H1 (cell line): ENCODE data around the gene ACTA2. TPM values are rescaled to one million over a fixed set of nuclear protein-coding genes. Genes with fewer than 3 reads are reported as not detected.

ENCODE experiments used
- CTCF ChIA-PET: fragments of 300-600 bp; sonication (Branson Sonifier 250); formaldehyde crosslinking; loops from one replicate; lab custom pipeline; 2021; ENCODE audit not compliant: partially characterized antibody; lab: Charles Lee
- POLR2A ChIA-PET: fragments of 300-600 bp; sonication (Branson Sonifier 250); formaldehyde crosslinking; loops from one replicate; lab custom pipeline; 2021; ENCODE audit warnings: inconsistent platforms; ENCODE audit not compliant: partially characterized antibody; lab: Charles Lee
- DNase-seq, 2 experiments: peaks; one replicate each; pipeline versions ENCODE4 v3.0.0 to v3.0.0-alpha.2; 2010 to 2022; ENCODE audit warnings: low spot score in 2 of 2, low read depth in 1 of 2, mixed read lengths in 1 of 2
- FAIRE-seq: peaks from 2 replicates; lab custom pipeline; 2011; peaks lifted over from hg19 to GRCh38; lab: Jason Lieb, UNC
- H2AFZ ChIP-seq: 2 replicates; pipeline ENCODE4 v1.8.1; 2012; ENCODE audit warnings: low read length, inconsistent platforms
- H2AK5ac ChIP-seq: 2 replicates; pipeline ENCODE4 v1.6.1; 2013; ENCODE audit warnings: low read depth, low read length
- H2BK120ac ChIP-seq: replicated peaks from 2 replicates; pipeline ENCODE3; 2013; ENCODE audit warnings: low read depth, low read length, inconsistent platforms
- H2BK12ac ChIP-seq: 2 replicates; pipeline ENCODE4 v1.6.1; 2013; ENCODE audit warnings: low read depth, low read length
- H2BK15ac ChIP-seq: 2 replicates; pipeline ENCODE4 v1.6.1; 2013; ENCODE audit warnings: low read length
- H2BK20ac ChIP-seq: 2 replicates; pipeline ENCODE4 v1.6.1; 2013; ENCODE audit warnings: low read length
- H2BK5ac ChIP-seq: 2 replicates; pipeline ENCODE4 v1.6.1; 2013; ENCODE audit warnings: low read depth, low read length
- H3K14ac ChIP-seq: 2 replicates; pipeline ENCODE4 v1.6.1; 2013; ENCODE audit warnings: inconsistent platforms; ENCODE audit not compliant: insufficient read length
- H3K18ac ChIP-seq: 2 replicates; pipeline ENCODE4 v1.6.1; 2013; ENCODE audit warnings: low read length; ENCODE audit errors: extremely low read depth
- H3K23ac ChIP-seq: 2 replicates; pipeline ENCODE4 v1.6.1; 2013; ENCODE audit warnings: inconsistent platforms; ENCODE audit not compliant: insufficient read length
- H3K23me2 ChIP-seq: 2 replicates; pipeline ENCODE4 v1.6.1; 2013; ENCODE audit warnings: low read depth, low read length
- H3K27ac ChIP-seq: 2 replicates; pipeline ENCODE4 v1.6.1; 2011; ENCODE audit warnings: low read depth, low read length, inconsistent platforms
- H3K27me3 ChIP-seq, 4 experiments: replicated peaks in 1 of 4; 1 replicate in 1 of 4; 2 replicates in 3 of 4; pipeline versions ENCODE4 v1.6.1 to v1.8.1; 2011 to 2013; ENCODE audit warnings: low read length in 3 of 4, mild to moderate bottlenecking in 3 of 4, inconsistent platforms in 2 of 4, mixed read lengths in 2 of 4, moderate library complexity in 1 of 4; ENCODE audit not compliant: control insufficient read depth in 3 of 4, insufficient read depth in 3 of 4; ENCODE audit errors: extremely low read depth in 1 of 4
- H3K36me3 ChIP-seq, 4 experiments: 2 replicates each; pipeline versions ENCODE4 v1.6.1 to v1.8.1; 2011 to 2013; ENCODE audit warnings: mild to moderate bottlenecking in 4 of 4, low read length in 3 of 4, moderate library complexity in 2 of 4, control low read depth in 1 of 4, inconsistent platforms in 1 of 4; ENCODE audit not compliant: insufficient read depth in 4 of 4, control insufficient read depth in 2 of 4
- H3K4ac ChIP-seq: replicated peaks from 2 replicates; pipeline ENCODE3; 2013; ENCODE audit warnings: low read length, low read depth, mixed read lengths, inconsistent platforms; ENCODE audit not compliant: insufficient read length
- H3K4me1 ChIP-seq, 4 experiments: replicated peaks in 1 of 4; 1 replicate in 1 of 4; 2 replicates in 3 of 4; pipeline versions ENCODE4 v1.6.1 to v1.8.1; 2011 to 2013; ENCODE audit warnings: low read length in 3 of 4, inconsistent platforms in 2 of 4, mixed read lengths in 1 of 4; ENCODE audit not compliant: insufficient read depth in 4 of 4, control insufficient read depth in 3 of 4
- H3K4me2 ChIP-seq, 2 experiments: 2 replicates each; pipeline versions ENCODE4 v1.6.1 to v1.8.1; 2011 to 2013; ENCODE audit warnings: low read depth in 2 of 2, low read length in 2 of 2, control low read depth in 1 of 2, inconsistent platforms in 1 of 2, mild to moderate bottlenecking in 1 of 2; ENCODE audit not compliant: insufficient read depth in 1 of 2
- H3K4me3 ChIP-seq, 4 experiments: fragments of 200-600, 300-600 bp in 1 of 4; sonication (generic), shearing (Covaris generic), sonication (Bioruptor Twin) in 1 of 4; 2 replicates each; pipeline versions ENCODE4 v1.5.1 to v1.8.1; 2011 to 2016; ENCODE audit warnings: low read length in 4 of 4, low read depth in 3 of 4, control low read depth in 2 of 4, inconsistent platforms in 2 of 4, mild to moderate bottlenecking in 2 of 4, mixed read lengths in 1 of 4, moderate library complexity in 1 of 4; ENCODE audit not compliant: insufficient read depth in 2 of 4; ENCODE audit errors: extremely low read depth in 1 of 4
- H3K56ac ChIP-seq: replicated peaks from 2 replicates; pipeline ENCODE3; 2013; ENCODE audit warnings: low read depth, mild to moderate bottlenecking, mixed read lengths, low read length, inconsistent platforms; ENCODE audit not compliant: insufficient read length
- H3K79me1 ChIP-seq: 2 replicates; pipeline ENCODE4 v1.6.1; 2013; ENCODE audit warnings: low read depth, low read length, control low read depth
- H3K79me2 ChIP-seq, 2 experiments: 2 replicates each; pipeline versions ENCODE4 v1.6.1 to v1.8.1; 2012 to 2013; ENCODE audit warnings: low read length in 2 of 2, mild to moderate bottlenecking in 2 of 2, inconsistent platforms in 1 of 2; ENCODE audit not compliant: insufficient read depth in 2 of 2, control insufficient read depth in 1 of 2
- H3K9ac ChIP-seq, 4 experiments: replicated peaks in 1 of 4; 1 replicate in 1 of 4; 2 replicates in 3 of 4; pipeline versions ENCODE4 v1.6.1 to v1.8.1; 2011 to 2013; ENCODE audit warnings: low read depth in 3 of 4, low read length in 3 of 4, control low read depth in 2 of 4, mild to moderate bottlenecking in 2 of 4, moderate library complexity in 2 of 4, inconsistent platforms in 1 of 4; ENCODE audit errors: extremely low read depth in 1 of 4
- H3K9me3 ChIP-seq, 2 experiments: 2 replicates each; pipeline versions ENCODE4 v1.6.1 to v1.8.1; 2012 to 2013; ENCODE audit warnings: mild to moderate bottlenecking in 2 of 2, moderate library complexity in 2 of 2, control low read depth in 1 of 2, inconsistent platforms in 1 of 2, low read depth in 1 of 2, low read length in 1 of 2, mixed read lengths in 1 of 2; ENCODE audit not compliant: insufficient read depth in 2 of 2
- H4K20me1 ChIP-seq, 2 experiments: replicated peaks in 1 of 2; 2 replicates each; pipeline versions ENCODE3 to v1.8.1; 2011 to 2013; ENCODE audit warnings: inconsistent platforms in 2 of 2, low read length in 2 of 2, mild to moderate bottlenecking in 1 of 2; ENCODE audit not compliant: insufficient read depth in 2 of 2, control insufficient read depth in 1 of 2
- H4K5ac ChIP-seq: 2 replicates; pipeline ENCODE4 v1.6.1; 2013; ENCODE audit warnings: low read length, low read depth, mixed read lengths, inconsistent platforms; ENCODE audit not compliant: insufficient read length
- H4K8ac ChIP-seq: 2 replicates; pipeline ENCODE4 v1.8.0; 2013; ENCODE audit warnings: mild to moderate bottlenecking, moderate library complexity, low read length, inconsistent platforms; ENCODE audit not compliant: insufficient read depth; ENCODE audit errors: extremely low read depth
- H4K91ac ChIP-seq: replicated peaks from 2 replicates; pipeline ENCODE3; 2013; ENCODE audit warnings: low read length, mixed read lengths, inconsistent platforms; ENCODE audit not compliant: insufficient read length
- CEBPB ChIP-seq: IDR thresholded peaks from 2 replicates; pipeline ENCODE4 v1.6.1; 2012; ENCODE audit warnings: low read depth, low read length
- SIN3A ChIP-seq, 2 experiments: IDR thresholded peaks in 1 of 2; conservative IDR thresholded peaks in 1 of 2; 2 replicates each; pipeline ENCODE4 v1.6.1; 2011 to 2012; ENCODE audit warnings: low read length in 2 of 2, improper control_type of control experiment in 1 of 2, low read depth in 1 of 2, mild to moderate bottlenecking in 1 of 2
- WGBS, 2 experiments: shearing (Covaris generic) in 1 of 2; methylation state at CpG; one replicate each; pipeline versions ENCODE4 v1.1.6 to v1.1.7; 2013 to 2015; ENCODE audit warnings: low lambda C conversion rate in 2 of 2, mixed read lengths in 2 of 2, inconsistent platforms in 1 of 2, low coverage in 1 of 2, missing lambda C conversion rate in 1 of 2; ENCODE audit not compliant: insufficient replicate concordance in 2 of 2, insufficient coverage in 1 of 2, insufficient read length in 1 of 2; ENCODE audit errors: extremely low coverage in 1 of 2, missing lambda C conversion rate in 1 of 2; 5-methylcytosine and 5-hydroxymethylcytosine counted together
- polyA plus RNA-seq, 7 experiments: library from polyadenylated mRNA; depleted of rRNA in 3 of 7; stranded (reverse) in 5 of 7; unstranded in 2 of 7; fragments of >200 nt in 5 of 7; fragments of 200-250 nt in 2 of 7; gene quantifications; 1 replicate in 5 of 7; 2 replicates in 1 of 7; 4 replicates in 1 of 7; pipeline versions ENCODE4 v1.2.1 to v1.2.3, GENCODE V29; 2011 to 2013; ENCODE audit warnings: missing spikeins in 2 of 7, mixed read lengths in 2 of 7
- total RNA-seq: library from RNA; stranded (reverse); fragmentation: NEBNext Ultra II Directional; extraction: Animal tissue kit (Norgen Biotek cat#: 25700); gene quantifications from 2 replicates; pipeline ENCODE4 v1.2.1, GENCODE V29; 2021

ACTA2 gene
- total and polyA plus RNA-seq, 2 of the 8 experiments (the other 6 are each of a cell fraction or from before 2014, with no cell fraction given), result 3.5 to 8.9 TPM

- ChIA-PET POLR2A (no interaction called here), CTCF (interaction anchor here (1.2 to 2.7 kb wide), 3 partner anchors 11 to 118 kb away, joined by 3 to 15 read pairs (median 5); no protein-coding TSS in a partner anchor)
- Histone ChIP-seq H3K27me3 (no peaks in the 10 kb centered on the region), H3K79me1 (no peaks in the 10 kb centered on the region), H3K36me3 (no peaks in the 10 kb centered on the region), H3K9me3 (no peaks in the 10 kb centered on the region), H3K23ac (no peak overlapping the region), H3K4me2 (no peak overlapping the region), H2BK20ac (no peak overlapping the region), H2BK5ac (no peak overlapping the region), H3K4ac (no peak overlapping the region), H3K14ac (no peak overlapping the region), H4K91ac (no peak overlapping the region), H2AK5ac (no peak overlapping the region), H3K4me1 (peaks cover 0 to 7% (median 0%) of the 10 kb centered on the region in 4 experiments; a peak in 1 of 7 replicates), H3K56ac (no peak overlapping the region), H3K79me2 (no peaks in the 10 kb centered on the region), H2AFZ (no peak overlapping the region), H2BK15ac (no peak overlapping the region), H4K5ac (no peak overlapping the region), H2BK12ac (no peak overlapping the region), H3K23me2 (no peaks in the 10 kb centered on the region), H4K8ac (no peak overlapping the region), H3K9ac (no peak overlapping the region), H3K18ac (no peak overlapping the region), H4K20me1 (no peaks in the 10 kb centered on the region), H3K27ac (no peak overlapping the region), H3K4me3 (no peak overlapping the region), H2BK120ac (no peak overlapping the region)
- FAIRE-seq, result no peak
- DNase-seq, result no peak
- 82% methylated on average over 4 of the region's 4 CpGs; no CpG with 5 or more reads in 1 of the 2 experiments for WGBS, 2 experiments
- TF ChIP-seq SIN3A (conservative IDR thresholded peaks at IDR 0.05 in 1 of 2, IDR thresholded peaks at IDR 0.05 in 1 of 2; ENCODE audit: low read depth in 1 of 2, low read length in 2 of 2), result no peak
- TF ChIP-seq CEBPB, result no peak
Measured at GRCh38 chr10:88954458-88955083, 2.0 kb upstream of the ACTA2 start.
